ENCODE data around the gene TMEM272.
"Not testable (repeated sequence)": the region's sequence is repeated elsewhere in the genome, so short reads cannot be mapped to it uniquely, and the experiment has no call there.

TMEM272 gene

DNA sequence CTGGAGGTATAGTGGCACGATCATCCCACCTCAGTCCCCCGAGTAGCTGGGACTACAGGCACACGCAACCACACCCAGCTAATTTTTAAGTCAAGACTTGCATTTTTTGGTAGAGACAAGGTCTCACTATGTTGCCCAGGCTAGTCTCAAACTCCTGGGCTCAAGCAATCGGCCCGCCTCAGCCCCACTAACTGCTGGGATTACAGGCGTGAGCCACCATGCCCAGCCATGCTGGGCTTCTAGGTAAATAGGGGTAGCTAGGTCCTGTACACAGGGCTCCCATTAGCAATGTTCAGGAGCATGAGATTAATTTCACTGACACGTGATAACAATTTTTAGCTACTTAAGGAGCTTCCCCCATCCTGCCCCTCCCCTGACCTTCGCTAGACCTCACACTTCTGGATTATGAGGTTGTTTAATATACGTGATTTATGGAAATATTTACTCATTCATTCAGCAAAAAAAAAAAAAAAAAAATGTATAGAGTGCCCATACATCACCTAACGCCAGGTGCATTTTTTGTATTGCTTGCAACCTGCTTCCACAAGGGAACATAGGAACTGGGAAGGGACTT lies 19.2 kb downstream of the TMEM272 start:
- no peak for TF ChIP-seq CTCF (conservative IDR thresholded peaks at IDR 0.05; ENCODE audit: low read depth, low read length)
- H3K4me3 ChIP-seq (ENCODE audit: low read length), result no peak overlapping the region
- DNase-seq (ENCODE audit: low read depth), result no peak

GRCh38 chr13:51825165-51825592 lies 19.8 kb downstream of the TMEM272 start:
- no peak for TF ChIP-seq CTCF (conservative IDR thresholded peaks at IDR 0.05; ENCODE audit: low read depth, low read length)
- no peak overlapping the region for H3K4me3 ChIP-seq (ENCODE audit: low read length)
- DNase-seq (ENCODE audit: low read depth), result no peak

- DNase-seq (ENCODE audit: low read depth); H3K4me3 ChIP-seq (ENCODE audit: low read length): not testable (repeated sequence)
These were observed 20.3 kb downstream of the TMEM272 start for GRCh38 chr13:51824712-51825111.

GRCh38 chr13:51823863-51824262 lies 21.1 kb downstream of the TMEM272 start:
- no peak for TF ChIP-seq CTCF (conservative IDR thresholded peaks at IDR 0.05; ENCODE audit: low read depth, low read length)
- no peak for DNase-seq (ENCODE audit: low read depth)
- no peak overlapping the region for H3K4me3 ChIP-seq (ENCODE audit: low read length)

DNA sequence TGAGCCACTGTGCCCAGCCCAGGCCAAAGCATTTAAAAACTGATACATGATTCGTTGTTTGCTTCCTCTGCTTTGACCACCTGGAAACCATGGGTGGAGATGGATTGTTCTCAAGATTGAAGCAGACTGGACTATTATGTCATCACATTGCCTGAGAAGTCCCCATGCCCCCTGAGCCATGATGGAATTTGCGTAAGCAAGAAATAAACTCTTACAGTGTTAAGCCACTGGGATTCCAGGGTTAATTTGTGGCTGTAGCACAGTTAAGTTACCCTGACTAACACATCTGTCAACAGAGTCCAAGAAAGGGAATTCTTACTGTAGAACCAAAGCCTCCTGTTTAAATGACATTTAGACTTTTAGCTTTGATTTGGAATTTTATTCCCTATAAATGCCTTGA lies 21.6 kb downstream of the TMEM272 start:
- no peak overlapping the region for H3K4me3 ChIP-seq (ENCODE audit: low read length)
- no peak for TF ChIP-seq CTCF (conservative IDR thresholded peaks at IDR 0.05; ENCODE audit: low read depth, low read length)
- DNase-seq (ENCODE audit: low read depth), result no peak

- DNase-seq (ENCODE audit: low read depth), result no peak
- H3K4me3 ChIP-seq (ENCODE audit: low read length), result no peak overlapping the region
- no peak for TF ChIP-seq CTCF (conservative IDR thresholded peaks at IDR 0.05; ENCODE audit: low read depth, low read length)
These were observed 22.7 kb downstream of the TMEM272 start for GRCh38 chr13:51822106-51822815.

DNA sequence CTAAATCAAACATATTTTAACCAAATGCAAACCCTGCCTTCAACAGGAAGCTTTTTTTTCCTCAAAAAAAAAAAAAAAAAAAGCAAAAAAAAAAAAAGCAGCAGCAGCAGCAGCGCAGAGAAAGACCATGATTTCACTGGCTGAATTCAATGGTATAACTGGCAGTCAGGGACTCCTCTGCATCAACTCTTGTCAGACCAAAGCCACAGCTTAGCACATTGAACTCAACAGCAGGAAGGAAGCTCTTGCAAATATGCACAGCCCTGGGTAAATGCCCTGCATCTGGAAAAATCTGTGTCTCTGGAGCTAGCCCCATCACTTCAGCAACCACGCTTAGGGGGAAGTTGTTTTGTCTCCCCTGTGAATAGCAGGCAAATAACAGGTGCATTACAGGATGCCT lies 23.4 kb downstream of the TMEM272 start:
- DNase-seq (ENCODE audit: low read depth), result no peak
- H3K4me3 ChIP-seq (ENCODE audit: low read length), result no peak overlapping the region
- no peak for TF ChIP-seq CTCF (conservative IDR thresholded peaks at IDR 0.05; ENCODE audit: low read depth, low read length)

All from retinal pigment epithelial cell (primary cell).